Gastroesophageal sphincter (tissue), 3 donors: ENCODE results near the gene POU2AF1.

ENCODE experiments used
- POLR2AphosphoS5 ChIP-seq: sonication (generic); formaldehyde crosslinking; IDR thresholded peaks from one replicate; pipeline ENCODE4 v1.6.1; 2017; ENCODE audit warnings: antibody characterized with exemption
- TF ChIP-seq, protein P1 (sequence below), 4 experiments: fragments of 200-600 bp in 2 of 4; fragments of 450-650 bp in 2 of 4; sonication (generic) in 1 of 4; IDR thresholded peaks; one replicate each; pipeline ENCODE4 v1.5.1; 2017 to 2019; ENCODE audit warnings: antibody characterized with exemption in 4 of 4, mild to moderate bottlenecking in 2 of 4, moderate library complexity in 2 of 4

DNA sequence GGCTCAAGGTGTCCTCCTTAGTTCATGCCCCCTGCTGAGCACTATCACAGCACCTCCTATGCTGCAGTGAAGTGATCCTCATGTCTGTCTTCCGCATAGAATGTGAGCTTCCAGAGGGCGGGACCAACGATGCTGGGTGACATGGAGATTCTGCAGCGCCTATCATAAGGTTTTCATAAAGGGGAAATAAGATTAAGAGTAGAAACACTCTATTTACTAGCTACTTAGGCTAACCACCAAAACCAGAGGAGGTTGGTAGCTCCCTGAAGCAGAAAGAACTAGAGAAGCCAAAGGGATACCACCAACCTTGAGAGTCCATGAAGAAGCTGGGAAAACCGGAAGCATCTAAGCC is 39.3 kb upstream of the POU2AF1 start:
- TF ChIP-seq, protein P1, sequence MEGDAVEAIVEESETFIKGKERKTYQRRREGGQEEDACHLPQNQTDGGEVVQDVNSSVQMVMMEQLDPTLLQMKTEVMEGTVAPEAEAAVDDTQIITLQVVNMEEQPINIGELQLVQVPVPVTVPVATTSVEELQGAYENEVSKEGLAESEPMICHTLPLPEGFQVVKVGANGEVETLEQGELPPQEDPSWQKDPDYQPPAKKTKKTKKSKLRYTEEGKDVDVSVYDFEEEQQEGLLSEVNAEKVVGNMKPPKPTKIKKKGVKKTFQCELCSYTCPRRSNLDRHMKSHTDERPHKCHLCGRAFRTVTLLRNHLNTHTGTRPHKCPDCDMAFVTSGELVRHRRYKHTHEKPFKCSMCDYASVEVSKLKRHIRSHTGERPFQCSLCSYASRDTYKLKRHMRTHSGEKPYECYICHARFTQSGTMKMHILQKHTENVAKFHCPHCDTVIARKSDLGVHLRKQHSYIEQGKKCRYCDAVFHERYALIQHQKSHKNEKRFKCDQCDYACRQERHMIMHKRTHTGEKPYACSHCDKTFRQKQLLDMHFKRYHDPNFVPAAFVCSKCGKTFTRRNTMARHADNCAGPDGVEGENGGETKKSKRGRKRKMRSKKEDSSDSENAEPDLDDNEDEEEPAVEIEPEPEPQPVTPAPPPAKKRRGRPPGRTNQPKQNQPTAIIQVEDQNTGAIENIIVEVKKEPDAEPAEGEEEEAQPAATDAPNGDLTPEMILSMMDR (IDR thresholded peaks at IDR 0.05), result no peak
- TF ChIP-seq POLR2AphosphoS5, result no peak
